Body of pancreas (tissue), 4 donors: ENCODE results near the gene CREB5.

ENCODE experiments used
- CTCF ChIP-seq, 7 experiments: fragments of 450-650 bp in 4 of 7; fragments of 200-600 bp in 3 of 7; sonication (generic) in 3 of 7; IDR thresholded peaks; one replicate each; pipeline ENCODE4 v1.5.1; 2016 to 2019; ENCODE audit warnings: antibody characterized with exemption in 7 of 7
- POLR2A ChIP-seq, 3 donors: fragments of 450-650 bp; IDR thresholded peaks; one replicate each; pipeline ENCODE4 v1.6.1; 2016; ENCODE audit warnings: antibody characterized with exemption in 3 of 3, mild to moderate bottlenecking in 2 of 3

- TF ChIP-seq POLR2A (IDR thresholded peaks at IDR 0.05) (no peak), CTCF (IDR thresholded peaks at IDR 0.05) (no peak)
Measured at GRCh38 chr7:28571405-28571804, 159.1 kb downstream of the CREB5 start.
